BE2C (cell line): ENCODE results near the gene RSPO1.

Source experiments
- DNase-seq: peaks from one replicate; pipeline ENCODE4 v3.0.0-alpha.2; 2020
- H3K27me3 ChIP-seq: fragments of 250-450 bp; sonication (Bioruptor Pico); 2 replicates; pipeline ENCODE4 v1.5.1; 2020; ENCODE audit warnings: mild to moderate bottlenecking
- H3K36me3 ChIP-seq: fragments of 250-450 bp; sonication (Bioruptor Pico); 2 replicates; pipeline ENCODE4 v1.5.1; 2020; ENCODE audit warnings: mild to moderate bottlenecking
- H3K4me1 ChIP-seq: fragments of 250-450 bp; sonication (Bioruptor Pico); 2 replicates; pipeline ENCODE4 v1.5.1; 2020
- H3K4me3 ChIP-seq: 2 replicates; pipeline ENCODE4 v1.5.1; 2011; ENCODE audit warnings: low read depth, low read length
- H3K9me3 ChIP-seq: fragments of 250-450 bp; sonication (Bioruptor Pico); 2 replicates; pipeline ENCODE4 v1.5.1; 2020
- CTCF ChIP-seq: IDR thresholded peaks from 2 replicates; pipeline ENCODE4 v1.5.1; 2012; ENCODE audit warnings: mild to moderate bottlenecking, low read depth, low read length

The RSPO1 gene

GRCh38 chr1:37575692-37576091 lies 59.0 kb downstream of the RSPO1 start:
- DNase-seq = no peak
- H3K27me3 ChIP-seq = no peaks in the 10 kb centered on the region
- H3K36me3 ChIP-seq = peaks cover 47% of the 10 kb centered on the region
- H3K4me3 ChIP-seq = no peak overlapping the region
- H3K9me3 ChIP-seq = no peaks in the 10 kb centered on the region
- TF ChIP-seq CTCF = no peak
- no peaks in the 10 kb centered on the region for H3K4me1 ChIP-seq

GRCh38 chr1:37574834-37575480 lies 59.7 kb downstream of the RSPO1 start:
- Histone ChIP-seq H3K4me1 (no peaks in the 10 kb centered on the region), H3K36me3 (peaks cover 45% of the 10 kb centered on the region), H3K27me3 (no peaks in the 10 kb centered on the region), H3K9me3 (no peaks in the 10 kb centered on the region), H3K4me3 (no peak overlapping the region)
- no peak for TF ChIP-seq CTCF
- DNase-seq = no peak

- H3K4me3 ChIP-seq = no peak overlapping the region
- peaks cover 58% of the 10 kb centered on the region for H3K36me3 ChIP-seq
- TF ChIP-seq CTCF = no peak
Observed at GRCh38 chr1:37570528-37571334, 64.0 kb downstream of the RSPO1 start.

GRCh38 chr1:37567023-37567422 lies 67.7 kb downstream of the RSPO1 start:
- H3K4me1 ChIP-seq = no peaks in the 10 kb centered on the region
- H3K36me3 ChIP-seq = peaks cover 35% of the 10 kb centered on the region
- H3K27me3 ChIP-seq = no peaks in the 10 kb centered on the region
- no peaks in the 10 kb centered on the region for H3K9me3 ChIP-seq
- TF ChIP-seq CTCF = no peak
- H3K4me3 ChIP-seq = no peak overlapping the region
- DNase-seq = no peak

More at GRCh38 chr1:37570528-37571334, 64.0 kb downstream of the RSPO1 start:
- Histone ChIP-seq H3K27me3 (no peaks in the 10 kb centered on the region), H3K9me3 (no peaks in the 10 kb centered on the region), H3K4me1 (no peaks in the 10 kb centered on the region)
- DNase-seq = no peak

- H3K4me3 ChIP-seq = no peak overlapping the region
- DNase-seq = no peak
- peaks cover 25% of the 10 kb centered on the region for H3K36me3 ChIP-seq
- no peaks in the 10 kb centered on the region for H3K9me3 ChIP-seq
- no peaks in the 10 kb centered on the region for H3K4me1 ChIP-seq
- H3K27me3 ChIP-seq = no peaks in the 10 kb centered on the region
- no peak for TF ChIP-seq CTCF
Observed at GRCh38 chr1:37564892-37565291, 69.8 kb downstream of the RSPO1 start.

- H3K36me3 ChIP-seq = peaks cover 6% of the 10 kb centered on the region
- no peak for DNase-seq
Observed at GRCh38 chr1:37562984-37563383, 71.7 kb downstream of the RSPO1 start.

More at GRCh38 chr1:37562984-37563383, 71.7 kb downstream of the RSPO1 start:
- TF ChIP-seq CTCF = no peak
- H3K27me3 ChIP-seq = no peaks in the 10 kb centered on the region
- no peak overlapping the region for H3K4me3 ChIP-seq
- H3K9me3 ChIP-seq = no peaks in the 10 kb centered on the region
- no peaks in the 10 kb centered on the region for H3K4me1 ChIP-seq
